HEK293 (cell line): ENCODE data around the gene ACER3.
A peak's percentile ranks its signal among the peaks of the same experiment; 100 is the strongest.

ENCODE experiments used
- CTCF ChIA-PET: fragments of 350-600 bp; formaldehyde crosslinking; extraction: SDS; loops from one replicate; lab custom pipeline; 2021; ENCODE audit warnings: antibody characterized with exemption; lab: Yijun Ruan, JAX
- POLR2A ChIA-PET: fragments of 300-600 bp; formaldehyde crosslinking; extraction: SDS; loops from one replicate; lab custom pipeline; 2020; ENCODE audit warnings: antibody characterized with exemption, inconsistent platforms; lab: Yijun Ruan, JAX
- H3K27ac ChIP-seq: fragments of 200-500 bp; sonication (Bioruptor generic); 2 replicates; pipeline ENCODE4 v1.5.1; 2014; ENCODE audit warnings: low read depth, low read length, control low read depth, inconsistent platforms; ENCODE audit errors: extremely low read depth
- H3K36me3 ChIP-seq, 2 experiments: fragments of 200-500 bp in 1 of 2; sonication (Bioruptor generic) in 1 of 2; 1 replicate in 1 of 2; 2 replicates in 1 of 2; pipeline ENCODE4 v1.5.1; 2014 to 2017; ENCODE audit warnings: inconsistent platforms in 2 of 2, low read length in 2 of 2; ENCODE audit not compliant: control insufficient read depth in 2 of 2, insufficient read depth in 1 of 2
- H3K4me1 ChIP-seq: fragments of 200-500 bp; sonication (Bioruptor generic); 2 replicates; pipeline ENCODE4 v1.5.1; 2014; ENCODE audit warnings: mild to moderate bottlenecking, low read length, inconsistent platforms; ENCODE audit not compliant: control insufficient read depth, insufficient read depth
- H3K4me3 ChIP-seq: 2 replicates; pipeline ENCODE4 v1.5.1; 2011; ENCODE audit warnings: low read depth, mild to moderate bottlenecking, control low read depth, low read length, moderate library complexity
- H3K9me3 ChIP-seq: fragments of 200-500 bp; sonication (Bioruptor generic); 2 replicates; pipeline ENCODE4 v1.5.1; 2014; ENCODE audit warnings: low read depth, low read length, inconsistent platforms; ENCODE audit not compliant: control insufficient read depth, insufficient read depth
- BCL6B ChIP-seq: fragments of 450-650 bp; formaldehyde crosslinking; IDR thresholded peaks from 2 replicates; pipeline ENCODE4 v1.5.1; 2017; ENCODE audit warnings: missing biosample characterization, missing genetic modification characterization
- HIC1 ChIP-seq: fragments of 450-650 bp; formaldehyde crosslinking; IDR thresholded peaks from 2 replicates; pipeline ENCODE4 v1.5.1; 2016; ENCODE audit warnings: missing biosample characterization, missing genetic modification characterization
- KLF9 ChIP-seq: fragments of 450-650 bp; formaldehyde crosslinking; IDR thresholded peaks from 2 replicates; pipeline ENCODE4 v1.5.1; 2016; ENCODE audit warnings: missing biosample characterization, missing genetic modification characterization, low read depth
- PRDM1 ChIP-seq: fragments of 450-650 bp; formaldehyde crosslinking; IDR thresholded peaks from 2 replicates; pipeline ENCODE4; 2016; ENCODE audit warnings: missing biosample characterization, missing genetic modification characterization
- PRDM6 ChIP-seq: fragments of 450-650 bp; formaldehyde crosslinking; IDR thresholded peaks from 2 replicates; pipeline ENCODE4 v1.5.1; 2017; ENCODE audit warnings: missing biosample characterization, missing genetic modification characterization
- SCRT1 ChIP-seq: fragments of 450-650 bp; formaldehyde crosslinking; IDR thresholded peaks from 2 replicates; pipeline ENCODE4 v1.5.1; 2016; ENCODE audit warnings: missing biosample characterization, missing genetic modification characterization, borderline replicate concordance
- ZFP41 ChIP-seq: fragments of 450-650 bp; formaldehyde crosslinking; IDR thresholded peaks from 2 replicates; pipeline ENCODE4 v1.5.1; 2016; ENCODE audit warnings: missing biosample characterization, missing genetic modification characterization, borderline replicate concordance
- ZNF10 ChIP-seq: fragments of 450-650 bp; formaldehyde crosslinking; IDR thresholded peaks from 2 replicates; pipeline ENCODE4 v1.5.1; 2017; ENCODE audit warnings: missing biosample characterization, missing genetic modification characterization
- ZNF114 ChIP-seq: fragments of 450-650 bp; formaldehyde crosslinking; IDR thresholded peaks from 2 replicates; pipeline ENCODE4 v1.5.0; 2017; ENCODE audit warnings: missing biosample characterization, missing genetic modification characterization
- ZNF121 ChIP-seq: fragments of 450-650 bp; formaldehyde crosslinking; IDR thresholded peaks from 2 replicates; pipeline ENCODE4 v1.5.1; 2016; ENCODE audit warnings: missing biosample characterization, missing genetic modification characterization
- ZNF202 ChIP-seq: fragments of 450-650 bp; formaldehyde crosslinking; IDR thresholded peaks from 2 replicates; pipeline ENCODE4 v1.5.1; 2016; ENCODE audit warnings: missing biosample characterization, missing genetic modification characterization, borderline replicate concordance
- ZNF292 ChIP-seq: fragments of 450-650 bp; formaldehyde crosslinking; IDR thresholded peaks from 2 replicates; pipeline ENCODE4 v1.5.1; 2016; ENCODE audit warnings: low read depth, missing biosample characterization, missing genetic modification characterization, borderline replicate concordance
- ZNF366 ChIP-seq: fragments of 450-650 bp; formaldehyde crosslinking; conservative IDR thresholded peaks from 2 replicates; pipeline ENCODE4 v1.5.1; 2016; ENCODE audit warnings: missing biosample characterization, missing genetic modification characterization
- ZNF449 ChIP-seq: fragments of 450-650 bp; formaldehyde crosslinking; IDR thresholded peaks from 2 replicates; pipeline ENCODE4 v1.5.1; 2017; ENCODE audit warnings: missing biosample characterization, mild to moderate bottlenecking, missing genetic modification characterization, moderate library complexity
- ZNF544 ChIP-seq: fragments of 450-650 bp; formaldehyde crosslinking; IDR thresholded peaks from 2 replicates; pipeline ENCODE4 v1.5.0; 2017; ENCODE audit warnings: missing biosample characterization, missing genetic modification characterization
- ZNF558 ChIP-seq: fragments of 450-650 bp; formaldehyde crosslinking; IDR thresholded peaks from 2 replicates; pipeline ENCODE4 v1.5.1; 2016; ENCODE audit warnings: missing biosample characterization, missing genetic modification characterization
- ZNF610 ChIP-seq: fragments of 450-650 bp; formaldehyde crosslinking; IDR thresholded peaks from 2 replicates; pipeline ENCODE4 v1.5.1; 2016; ENCODE audit warnings: missing biosample characterization, missing genetic modification characterization, borderline replicate concordance
- ZNF639 ChIP-seq: fragments of 450-650 bp; formaldehyde crosslinking; IDR thresholded peaks from 2 replicates; pipeline ENCODE4 v1.5.1; 2016; ENCODE audit warnings: missing biosample characterization, missing genetic modification characterization
- ZNF670 ChIP-seq: fragments of 450-650 bp; formaldehyde crosslinking; IDR thresholded peaks from 2 replicates; pipeline ENCODE4 v1.5.1; 2016; ENCODE audit warnings: missing biosample characterization, missing genetic modification characterization, low read depth
- ZNF791 ChIP-seq: fragments of 450-650 bp; formaldehyde crosslinking; IDR thresholded peaks from 2 replicates; pipeline ENCODE4 v1.5.1; 2016; ENCODE audit warnings: missing biosample characterization, missing genetic modification characterization

ACER3 gene

GRCh38 chr11:77044356-77044755 is 183.6 kb downstream of the ACER3 start:
- POLR2A ChIA-PET, result no interaction called here
- TF ChIP-seq PRDM1 (tag by site-specific recombination) (no peak), KLF9 (tag by site-specific recombination) (no peak), HIC1 (tag by site-specific recombination) (no peak), ZNF366 (tag by site-specific recombination) (no peak), ZFP41 (tag by site-specific recombination) (no peak), ZNF544 (no peak), ZNF639 (tag by site-specific recombination) (no peak), ZNF449 (no peak), ZNF10 (tag by site-specific recombination) (no peak), PRDM6 (no peak), ZNF121 (no peak), ZNF791 (tag by site-specific recombination) (no peak), ZNF202 (tag by site-specific recombination) (no peak), ZNF292 (tag by site-specific recombination) (no peak)
- TF ChIP-seq, all 188 proteins: peak for 0
- Histone ChIP-seq H3K4me3 (no peak overlapping the region), H3K27ac (no peak overlapping the region), H3K4me1 (no peaks in the 10 kb centered on the region), H3K36me3 (no peaks in the 10 kb centered on the region), H3K9me3 (no peaks in the 10 kb centered on the region)
- CTCF ChIA-PET, result interaction anchor here (1.0 to 2.3 kb wide), 7 partner anchors 9 to 310 kb away, joined by 3 to 45 read pairs (median 20); partner anchors contain the start of gene B3GNT6

GRCh38 chr11:77044886-77045285 is 184.2 kb downstream of the ACER3 start:
- no peaks in the 10 kb centered on the region for H3K36me3 ChIP-seq
- H3K4me3 ChIP-seq, result no peak overlapping the region
- no peak for TF ChIP-seq BCL6B (tag by site-specific recombination)
- no peak for TF ChIP-seq SCRT1 (tag by site-specific recombination)
- TF ChIP-seq ZNF10 (tag by site-specific recombination), result no peak
- no peak for TF ChIP-seq ZNF670 (tag by site-specific recombination)
- TF ChIP-seq ZNF558 (tag by site-specific recombination), result no peak
- TF ChIP-seq ZNF114, result no peak
- peak; percentile 94 for TF ChIP-seq ZNF610 (tag by site-specific recombination)
- ChIA-PET POLR2A (no interaction called here), CTCF (interaction anchor here (0.6 to 2.3 kb wide), 16 partner anchors 9 to 696 kb away, joined by 3 to 45 read pairs (median 4); partner anchors contain the start of gene B3GNT6)
- no peak overlapping the region for H3K27ac ChIP-seq
- no peaks in the 10 kb centered on the region for H3K4me1 ChIP-seq
- H3K9me3 ChIP-seq, result no peaks in the 10 kb centered on the region
